GM12892 (cell line): ENCODE data around the gene THADA.

ENCODE experiments used
- POLR2A ChIP-seq: IDR thresholded peaks from 2 replicates; pipeline ENCODE4 v1.6.1; 2011; ENCODE audit warnings: low read depth, low read length, control low read depth
- POLR2AphosphoS5 ChIP-seq: IDR thresholded peaks from 2 replicates; pipeline ENCODE4 v1.6.1; 2011; ENCODE audit warnings: low read depth, low read length, control low read depth

GRCh38 chr2:43317680-43318079 is 278.2 kb downstream of the THADA start:
- TF ChIP-seq POLR2AphosphoS5 (no peak), POLR2A (no peak)
